ENCODE results near the gene TAF12. TPM values are rescaled to one million over a fixed set of nuclear protein-coding genes. Genes with fewer than 3 reads are reported as not detected.

The TAF12 gene
- total and polyA plus RNA-seq, 2 of the 4 experiments (the other 2 are of a cell fraction) = 28.8 to 31.7 TPM

- H4K8ac ChIP-seq (ENCODE audit: low read depth in 2 of 2, low read length in 2 of 2) = no peak overlapping the region
- H2BK120ac ChIP-seq (ENCODE audit: low read depth, low read length) = no peak overlapping the region
- H3K4ac ChIP-seq (ENCODE audit: low read depth, low read length) = no peak overlapping the region
- TF ChIP-seq FOS (IDR thresholded peaks at IDR 0.05; ENCODE audit: low read depth, low read length) = no peak
- TF ChIP-seq RAD21 (IDR thresholded peaks at IDR 0.05; ENCODE audit: low read length) = no peak
- TF ChIP-seq MAZ (IDR thresholded peaks at IDR 0.05; ENCODE audit: borderline replicate concordance, low read depth, low read length) = no peak
- no peak for TF ChIP-seq RFX5 (IDR thresholded peaks at IDR 0.05; ENCODE audit: low read depth, low read length)
- TF ChIP-seq RCOR1 (IDR thresholded peaks at IDR 0.05; ENCODE audit: insufficient replicate concordance, low read length) = no peak
- no peak for TF ChIP-seq CEBPB (IDR thresholded peaks at IDR 0.05; ENCODE audit: low read depth, low read length)
- no peak for TF ChIP-seq MXI1 (IDR thresholded peaks at IDR 0.05; ENCODE audit: borderline replicate concordance, low read depth, low read length)
- TF ChIP-seq SMC3 (IDR thresholded peaks at IDR 0.05; ENCODE audit: low read depth, low read length) = no peak
- ChIA-PET POLR2A (ENCODE audit: unreplicated experiment) (no interaction called here), CTCF (no interaction called here)
- WGBS, 2 experiments (ENCODE audit: extremely low coverage in 2 of 2, insufficient read length in 1 of 2) = no CpG with 5 or more reads among the region's 4 CpGs
- no peaks in the 10 kb centered on the region for H4K20me1 ChIP-seq (ENCODE audit: insufficient read depth, low read length)
- H2BK5ac ChIP-seq (ENCODE audit: low read depth, low read length, poor library complexity, severe bottlenecking) = no peak overlapping the region
- dilution Hi-C loops (cut with HindIII; ENCODE audit: low sequenced_read_pairs, unreplicated experiment) = no loop called here
- peaks cover 8% of the 10 kb centered on the region; the same call in 1 of the 2 replicates for H3K9me1 ChIP-seq (ENCODE audit: insufficient read depth, low read length)
- in situ Hi-C loops (cut with MboI; ENCODE audit: low sequenced_read_pairs) = no loop called here
- H3K27ac ChIP-seq (ENCODE audit: insufficient read depth, low read length) = no peak overlapping the region
- H2AK5ac ChIP-seq (ENCODE audit: low read depth, low read length) = no peak overlapping the region
- no peak overlapping the region for H3K14ac ChIP-seq (replicated peaks; ENCODE audit: low read depth, low read length)
- no peak for DNase-seq
- H4K5ac ChIP-seq (ENCODE audit: low read depth, low read length) = no peak overlapping the region
- no peaks in the 10 kb centered on the region for H3K9me3 ChIP-seq (ENCODE audit: control insufficient read depth, insufficient read depth, low read length)
- no peak overlapping the region for H2AFZ ChIP-seq (replicated peaks; ENCODE audit: low read length, poor library complexity)
- H3K79me1 ChIP-seq (ENCODE audit: low read depth in 1 of 2, low read length in 2 of 2) = peaks cover 12 to 21% of the 10 kb centered on the region in 2 experiments
- no peak overlapping the region for H2BK15ac ChIP-seq (ENCODE audit: low read depth, low read length)
- H2AK9ac ChIP-seq (replicated peaks; ENCODE audit: low read depth, low read length, poor library complexity) = no peak overlapping the region
- no TSS peak for BruUV-seq (replicated peaks)
- H3K23ac ChIP-seq (ENCODE audit: low read depth, low read length) = no peak overlapping the region
- H2BK20ac ChIP-seq (ENCODE audit: low read depth, low read length) = no peak overlapping the region
- H3K36me3 ChIP-seq (ENCODE audit: control insufficient read depth, insufficient read depth, low read length) = peaks cover 5% of the 10 kb centered on the region
- no peak for ATAC-seq (ENCODE audit: low read depth)
- peaks cover 3% of the 10 kb centered on the region for H3K4me1 ChIP-seq (ENCODE audit: control insufficient read depth, insufficient read depth, low read length)
- no peak overlapping the region for H3K9ac ChIP-seq (ENCODE audit: low read depth, low read length)
- intact Hi-C loops (cut with micrococcal nuclease) = no loop called here
- no peak overlapping the region for H3K4me2 ChIP-seq (ENCODE audit: low read depth, low read length)
- H3K4me3 ChIP-seq (ENCODE audit: insufficient read depth, low read depth, low read length) = no peak overlapping the region
- H3K18ac ChIP-seq (ENCODE audit: low read depth, low read length) = no peak overlapping the region
- H4K91ac ChIP-seq (ENCODE audit: insufficient read depth, low read depth, low read length) = no peak overlapping the region
- H3K27me3 ChIP-seq (ENCODE audit: control insufficient read depth, insufficient read depth, low read length) = no peaks in the 10 kb centered on the region
- no peak overlapping the region for H3K56ac ChIP-seq (ENCODE audit: extremely low read depth, insufficient read depth, low read length)
Measured at GRCh38 chr1:28684937-28685336, 42.1 kb upstream of the TAF12 start.

Measured in IMR-90 (cell line).